Erythroblast (primary cell): ENCODE data around the gene IP6K1.
"Not testable (repeated sequence)": the region's sequence is repeated elsewhere in the genome, so short reads cannot be mapped to it uniquely, and the experiment has no call there.

ENCODE experiments used
- DNase-seq, 2 experiments: peaks; one replicate each; lab custom pipeline; 2025; lab: John Stamatoyannopoulos, UW
- GATA1 ChIP-seq: IDR thresholded peaks from 2 replicates; pipeline ENCODE4 v1.6.1; 2011; ENCODE audit warnings: low read depth, mild to moderate bottlenecking, control low read depth, low read length, moderate library complexity
- POLR2A ChIP-seq: IDR thresholded peaks from 2 replicates; pipeline ENCODE4 v1.6.1; 2011; ENCODE audit warnings: mild to moderate bottlenecking, low read length

IP6K1 gene

DNA sequence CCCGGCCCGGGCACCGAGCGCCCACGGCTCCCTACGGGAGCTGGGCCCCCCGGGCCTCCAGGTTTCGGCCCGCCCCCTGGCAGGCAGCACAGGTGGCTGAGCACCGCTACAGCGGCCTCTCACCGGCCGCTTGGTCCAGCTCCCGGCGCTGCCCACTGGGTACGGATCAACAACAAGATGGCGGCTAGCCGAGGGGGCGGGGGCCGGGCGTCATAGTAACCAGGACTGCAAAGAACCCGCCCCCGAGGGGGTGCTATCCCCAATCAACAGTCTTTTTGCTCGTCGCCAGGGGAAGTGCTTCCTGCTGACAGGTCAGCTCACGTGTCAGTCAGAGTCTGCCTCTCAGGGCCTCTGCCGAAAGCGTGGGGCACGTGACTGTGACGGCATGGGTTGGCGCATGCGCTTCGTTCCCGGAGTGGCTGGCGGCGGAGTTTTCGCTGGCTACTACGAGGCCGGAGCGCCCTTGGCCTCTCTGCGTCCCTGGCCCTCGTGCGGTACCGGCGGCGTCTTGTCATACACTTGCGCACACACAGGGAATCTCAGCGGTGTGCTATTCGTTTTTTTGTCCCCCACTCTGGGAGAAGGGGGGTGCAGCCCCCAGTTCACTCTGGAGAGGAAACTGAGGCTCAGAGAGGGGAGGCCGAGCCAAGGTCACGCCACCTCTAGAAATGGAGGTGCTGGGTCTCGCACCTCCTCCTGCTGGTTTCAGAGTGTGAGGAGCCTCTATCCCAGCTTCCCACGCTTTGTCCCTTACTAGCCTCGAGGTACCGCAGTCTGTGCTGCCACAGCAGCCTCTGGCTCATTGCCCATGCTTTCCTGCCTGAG is at the start of gene IP6K1:
TSS of gene IP6K1 (minus strand) at position 186 of the 825 bp plus-strand sequence. CDS start 38,502 bp downstream, outside the sequence.
- TF ChIP-seq GATA1: no peak
- peak; percentile 91 for TF ChIP-seq POLR2A

DNA sequence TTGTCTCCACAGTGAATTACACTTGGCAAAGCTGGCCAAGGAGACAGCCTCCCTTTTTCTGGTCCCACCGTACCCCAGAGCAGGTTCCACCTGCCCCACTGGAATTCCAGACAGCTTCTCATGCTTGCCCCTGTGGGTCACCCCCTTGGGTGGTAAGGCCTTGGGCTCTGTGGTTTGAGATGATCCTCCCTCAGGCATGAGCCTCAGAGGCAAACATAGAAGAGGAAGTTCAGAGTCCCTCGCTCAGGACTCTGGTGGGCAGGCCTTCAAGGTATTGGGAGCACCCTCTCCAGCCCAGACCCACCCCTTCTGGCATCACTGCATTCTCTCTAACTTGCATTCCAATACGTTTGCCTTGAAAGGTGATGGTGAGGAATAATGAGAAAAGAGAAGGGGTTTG is 45.0 kb upstream of the IP6K1 start:
- TF ChIP-seq GATA1 (no peak), POLR2A (no peak)
- no peak for DNase-seq

More for the DNA sequence above, at the start of gene IP6K1:
- peak; percentile 100 for DNase-seq

DNA sequence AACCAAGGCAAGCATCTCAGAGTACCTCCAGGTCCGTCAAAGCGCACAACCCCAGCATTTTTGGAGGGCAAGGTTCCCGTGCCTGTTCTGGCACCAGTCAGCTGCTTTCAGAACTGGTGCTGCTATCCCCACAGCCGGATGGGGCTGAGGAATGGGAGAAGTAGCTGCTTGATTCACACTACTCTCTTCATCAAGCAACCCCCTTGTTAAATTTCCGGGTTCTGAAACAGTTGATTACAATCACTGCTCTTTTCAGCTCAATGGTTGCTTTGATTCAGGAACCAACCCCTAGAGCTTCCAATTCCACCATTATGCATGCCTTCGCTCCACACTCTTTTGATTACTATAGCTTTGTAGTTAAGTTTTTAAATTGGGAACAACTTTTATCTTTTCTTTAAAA is 39.7 kb upstream of the IP6K1 start:
- DNase-seq: no peak
- TF ChIP-seq POLR2A (no peak), GATA1 (no peak)

DNA sequence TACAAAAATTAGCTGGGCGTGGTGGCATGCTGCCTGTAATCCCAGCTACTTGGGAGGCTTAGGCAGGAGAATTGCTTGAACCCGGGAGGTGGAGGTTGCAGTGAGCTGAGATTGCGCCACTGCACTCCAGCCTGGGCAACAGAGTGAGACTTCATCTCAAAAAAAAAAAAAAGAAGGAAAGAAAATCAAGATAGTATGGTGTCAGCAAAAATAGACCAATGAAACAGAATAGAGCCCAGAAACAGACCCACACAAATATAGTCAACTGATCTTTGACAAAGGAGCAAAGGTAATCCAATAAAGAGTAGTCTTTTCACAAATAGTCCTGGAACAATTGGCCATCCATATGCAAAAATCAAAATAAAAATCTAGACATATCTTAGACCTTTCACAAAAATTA is 36.8 kb upstream of the IP6K1 start:
- DNase-seq: not testable (repeated sequence)

DNA sequence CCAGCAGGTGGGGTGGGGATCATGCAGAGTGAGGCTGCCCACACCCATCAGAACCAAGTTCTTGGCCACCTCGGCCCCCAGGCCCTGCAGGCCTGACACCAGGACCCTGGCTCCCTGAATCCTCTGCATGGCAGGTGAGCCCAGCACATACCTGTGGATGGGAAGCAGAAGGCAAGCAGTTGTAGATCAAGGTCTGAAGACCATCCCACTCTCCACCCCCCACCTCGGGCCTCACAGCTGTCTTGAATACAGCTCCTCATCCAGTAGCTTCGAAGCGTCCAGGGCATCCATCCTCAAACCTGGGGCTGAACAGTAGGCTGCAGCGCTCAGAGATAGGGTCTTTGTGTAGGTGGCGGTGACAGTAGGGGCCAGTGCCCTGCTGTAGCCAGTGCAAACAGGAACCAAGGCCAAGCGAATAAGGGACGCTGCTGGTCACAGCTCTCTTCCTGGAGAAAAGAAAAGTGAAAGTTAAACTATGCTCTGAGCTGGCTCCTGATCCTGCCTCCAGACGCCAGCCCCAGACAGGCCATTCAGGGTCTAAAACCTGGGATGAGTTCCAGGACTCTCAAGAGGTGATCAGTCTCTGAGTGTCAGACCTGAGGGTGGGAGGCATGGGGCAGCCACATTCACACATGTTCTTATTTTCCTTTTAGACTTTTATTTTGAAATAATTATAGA is 27.3 kb upstream of the IP6K1 start, which contains the start of gene UBA7:
TSS of gene UBA7 (minus strand) at position 457 of the 678 bp plus-strand sequence. CDS start at position 291, 166 bp downstream.
- peak; percentile 51 to 55 for DNase-seq
- TF ChIP-seq GATA1 (no peak), POLR2A (peak; percentile 35)

DNA sequence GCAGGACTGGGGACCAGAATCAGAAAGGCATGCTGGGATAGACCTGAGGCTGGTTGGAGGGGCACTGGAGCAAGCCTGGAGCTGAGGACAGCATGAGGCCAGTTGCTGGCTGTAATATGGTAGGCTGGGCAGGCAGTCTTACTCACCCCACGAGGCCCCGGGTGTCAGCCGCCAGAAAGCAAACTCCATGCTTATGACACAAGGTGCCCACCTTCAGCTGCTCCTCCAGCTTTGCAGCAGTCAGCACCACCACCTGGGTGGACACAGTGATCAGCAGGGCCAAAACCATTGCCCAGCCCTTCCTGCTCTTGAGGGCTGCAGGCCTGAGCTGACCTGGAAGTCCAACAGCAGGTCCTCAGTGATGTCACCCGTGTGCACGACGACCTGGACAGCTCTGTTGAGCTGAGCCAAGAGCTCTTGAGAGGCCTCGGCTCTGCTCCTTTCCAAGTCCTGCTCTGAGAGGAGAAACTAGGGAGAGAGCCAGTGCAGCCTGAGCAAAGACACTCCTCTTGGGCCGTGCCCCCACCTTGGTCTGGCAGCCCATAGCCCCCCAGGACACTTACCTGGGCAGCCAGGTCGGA is 26.7 kb upstream of the IP6K1 start:
- TF ChIP-seq GATA1 (no peak), POLR2A (no peak)
- no peak for DNase-seq

DNA sequence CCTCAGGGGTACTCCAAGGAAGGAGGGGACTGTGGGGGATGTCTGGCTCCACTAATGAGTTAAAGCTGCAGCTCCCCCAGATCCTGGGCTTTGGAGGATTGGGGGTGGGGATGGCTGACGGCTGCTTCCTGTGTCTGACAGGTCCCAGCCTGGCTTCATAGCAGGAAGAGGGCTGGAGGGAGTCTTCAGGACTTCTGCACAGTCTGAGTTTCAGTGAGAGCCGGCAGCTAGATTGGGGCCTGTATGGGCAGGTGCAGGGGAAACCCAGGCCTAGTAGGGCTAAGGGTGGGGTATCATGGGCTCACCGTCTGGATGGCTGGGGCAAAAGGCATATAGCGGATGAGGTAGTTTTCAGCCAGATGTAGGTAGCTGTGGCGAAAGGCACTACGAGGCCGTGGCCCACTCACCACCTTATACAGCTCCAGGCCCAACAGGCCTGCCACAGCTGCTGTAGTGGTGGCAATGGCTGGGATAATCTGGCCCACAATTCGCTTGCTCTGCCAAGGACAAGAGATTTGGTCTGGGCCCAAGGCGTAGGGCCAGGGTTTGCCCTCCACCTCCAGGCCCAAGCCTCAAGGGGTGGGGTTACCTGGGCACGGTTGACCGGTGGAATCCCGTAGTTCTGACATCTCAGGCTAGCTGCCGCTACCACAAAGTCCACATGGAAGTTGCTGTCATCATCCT is 21.2 kb upstream of the IP6K1 start:
- TF ChIP-seq POLR2A (no peak), GATA1 (no peak)
- no peak for DNase-seq

DNA sequence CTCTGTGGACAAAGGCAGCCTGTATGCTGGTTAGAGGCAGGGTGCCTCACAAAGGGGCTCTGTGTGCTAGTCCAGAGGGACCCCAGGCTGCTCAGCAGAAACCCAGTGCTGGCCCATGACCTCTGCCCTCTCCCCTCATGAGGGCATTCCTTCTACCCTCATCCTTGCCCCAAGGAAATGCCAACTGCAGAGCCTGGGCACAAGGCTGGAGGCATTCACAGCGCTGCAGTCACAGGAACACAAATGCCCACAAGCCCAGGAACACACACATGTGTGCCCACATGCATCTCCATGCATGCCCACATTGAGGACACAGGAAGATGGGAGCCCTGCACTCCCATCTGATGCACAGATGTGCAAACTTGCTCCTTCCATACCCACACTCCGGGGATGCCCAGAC is 20.5 kb upstream of the IP6K1 start:
- no peak for TF ChIP-seq GATA1
- no peak for TF ChIP-seq POLR2A
- DNase-seq: no peak

DNA sequence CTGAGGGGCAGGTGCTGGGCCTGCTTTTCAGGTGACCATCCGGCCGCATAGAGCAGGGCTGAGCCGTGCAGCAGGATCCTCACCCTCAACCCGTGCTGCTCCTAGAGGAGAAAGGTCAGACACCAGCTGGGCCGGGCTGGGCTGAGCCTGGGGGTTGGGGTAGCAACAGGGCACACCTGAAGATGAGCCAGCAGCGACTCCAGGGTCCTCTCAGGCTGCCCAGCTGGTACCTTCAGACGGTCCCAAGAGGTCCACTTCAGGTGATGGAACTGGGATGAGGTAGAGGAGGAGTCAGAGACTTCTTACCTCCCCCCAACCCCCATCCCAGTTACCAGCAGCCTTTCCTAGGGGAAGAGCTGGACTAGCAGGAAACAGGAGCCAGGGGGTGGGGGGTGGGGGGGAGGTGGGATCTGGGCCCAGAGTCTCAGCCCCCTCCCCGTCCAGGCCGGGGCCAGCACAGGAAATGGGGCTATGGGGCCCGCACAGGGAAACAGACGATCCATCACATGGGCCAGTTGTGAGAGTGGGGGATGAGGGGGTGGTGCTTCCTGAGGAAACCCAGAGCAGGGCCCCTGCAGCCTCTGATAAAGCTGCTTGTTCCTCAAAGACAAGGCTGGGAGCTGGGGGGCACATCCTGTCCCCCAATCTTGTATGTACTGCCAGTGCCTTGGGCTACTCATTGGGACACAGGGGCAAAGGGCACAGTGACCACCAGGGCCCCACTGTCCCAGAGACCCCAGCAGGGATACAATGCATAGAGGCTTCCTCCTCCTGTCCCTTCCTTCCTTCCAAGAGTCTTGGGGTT is 19.8 kb upstream of the IP6K1 start:
- TF ChIP-seq GATA1 (no peak), POLR2A (no peak)
- DNase-seq: peak; percentile 68 to 82

DNA sequence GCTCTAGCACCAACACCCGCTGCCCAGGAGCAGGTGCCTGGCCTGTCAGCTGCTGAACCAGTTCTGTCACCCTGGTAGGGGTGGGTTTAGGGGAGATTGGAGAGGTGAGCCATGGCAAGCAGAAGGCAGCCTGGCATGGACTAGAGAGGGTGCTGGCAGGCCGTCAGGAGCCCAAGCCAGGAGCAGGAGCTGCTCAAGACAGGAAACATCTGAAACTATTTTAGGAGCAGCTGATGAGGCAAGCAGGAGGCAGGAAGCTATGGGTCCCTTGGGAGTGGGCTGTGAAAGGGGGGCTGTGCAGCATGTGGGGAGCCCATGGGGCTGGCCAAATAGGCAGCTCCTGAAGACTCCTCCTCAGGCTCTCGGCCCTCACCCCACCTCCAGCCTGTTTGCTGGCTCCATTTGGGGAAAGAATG is 19.0 kb upstream of the IP6K1 start:
- TF ChIP-seq POLR2A (no peak), GATA1 (no peak)
- no peak for DNase-seq

DNA sequence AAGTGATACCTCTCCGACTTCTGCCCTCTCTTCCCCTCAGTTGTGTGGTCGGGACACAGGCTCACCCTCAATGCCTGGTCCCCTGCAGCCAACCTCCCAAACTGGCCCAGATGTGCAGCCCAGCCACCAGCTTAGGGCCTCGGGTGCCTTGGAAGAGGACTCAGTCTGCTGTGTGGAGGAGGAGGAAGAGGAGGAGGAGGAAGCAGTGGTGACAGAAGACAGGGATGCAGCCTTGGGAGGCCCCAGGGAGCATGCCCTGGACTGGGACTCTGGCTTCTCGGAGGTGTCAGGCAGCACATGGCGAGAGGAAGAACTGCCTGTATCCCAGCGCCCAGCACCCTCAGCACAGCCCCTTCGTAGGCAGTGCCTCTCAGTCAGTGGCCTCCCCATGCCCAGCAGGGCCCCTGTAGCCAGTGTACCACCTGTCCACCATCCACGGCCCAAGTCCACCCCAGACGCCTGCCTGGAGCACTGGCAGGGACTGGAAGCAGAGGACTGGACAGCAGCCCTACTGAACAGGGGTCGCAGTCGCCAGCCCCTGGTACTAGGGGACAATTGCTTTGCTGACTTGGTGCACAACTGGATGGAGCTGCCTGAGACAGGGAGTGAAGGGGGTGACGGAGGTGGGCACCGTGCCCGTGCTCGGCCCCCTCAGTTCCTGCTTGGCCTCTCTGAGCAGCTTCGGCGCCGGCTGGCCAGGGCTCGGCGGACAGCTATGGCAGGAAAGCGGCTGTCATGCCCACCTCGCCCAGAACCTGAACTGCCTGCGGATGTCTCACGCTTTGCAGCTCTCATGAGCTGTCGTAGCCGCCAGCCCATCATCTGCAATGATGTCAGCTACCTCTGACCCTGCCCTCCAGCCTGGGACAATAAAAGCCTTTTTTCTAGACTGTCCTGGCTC is 18.0 kb upstream of the IP6K1 start:
- no peak for DNase-seq
- TF ChIP-seq POLR2A: no peak
- TF ChIP-seq GATA1: no peak
